Measurements from ENCODE around the gene GLI3.

DNA sequence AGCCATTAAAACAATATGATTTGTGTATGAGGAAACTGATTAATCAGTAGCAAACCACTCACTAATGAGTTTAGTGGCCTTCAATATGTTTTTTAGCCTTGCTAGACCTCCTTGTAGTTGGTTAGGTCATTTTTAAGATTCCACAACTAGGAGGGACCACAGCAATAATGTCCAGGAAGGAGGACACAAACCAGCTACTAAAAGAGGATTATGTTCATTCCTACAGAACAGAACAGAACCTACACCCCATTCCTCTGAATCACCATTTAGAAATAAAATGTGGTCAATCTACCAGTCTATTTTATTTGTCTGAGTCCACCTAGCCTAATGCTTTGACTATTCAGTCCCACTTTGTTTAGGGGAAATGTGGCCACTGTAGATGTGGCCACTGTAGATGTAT, 226.3 kb downstream of the GLI3 start:
- TF ChIP-seq, protein P1, sequence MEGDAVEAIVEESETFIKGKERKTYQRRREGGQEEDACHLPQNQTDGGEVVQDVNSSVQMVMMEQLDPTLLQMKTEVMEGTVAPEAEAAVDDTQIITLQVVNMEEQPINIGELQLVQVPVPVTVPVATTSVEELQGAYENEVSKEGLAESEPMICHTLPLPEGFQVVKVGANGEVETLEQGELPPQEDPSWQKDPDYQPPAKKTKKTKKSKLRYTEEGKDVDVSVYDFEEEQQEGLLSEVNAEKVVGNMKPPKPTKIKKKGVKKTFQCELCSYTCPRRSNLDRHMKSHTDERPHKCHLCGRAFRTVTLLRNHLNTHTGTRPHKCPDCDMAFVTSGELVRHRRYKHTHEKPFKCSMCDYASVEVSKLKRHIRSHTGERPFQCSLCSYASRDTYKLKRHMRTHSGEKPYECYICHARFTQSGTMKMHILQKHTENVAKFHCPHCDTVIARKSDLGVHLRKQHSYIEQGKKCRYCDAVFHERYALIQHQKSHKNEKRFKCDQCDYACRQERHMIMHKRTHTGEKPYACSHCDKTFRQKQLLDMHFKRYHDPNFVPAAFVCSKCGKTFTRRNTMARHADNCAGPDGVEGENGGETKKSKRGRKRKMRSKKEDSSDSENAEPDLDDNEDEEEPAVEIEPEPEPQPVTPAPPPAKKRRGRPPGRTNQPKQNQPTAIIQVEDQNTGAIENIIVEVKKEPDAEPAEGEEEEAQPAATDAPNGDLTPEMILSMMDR (IDR thresholded peaks at IDR 0.05) = no peak
- TF ChIP-seq EP300 (IDR thresholded peaks at IDR 0.05) (no peak), POLR2A (IDR thresholded peaks at IDR 0.05) (no peak)

Data from tibial nerve (tissue), 4 donors.